HG03469 (cell line): ENCODE measurements around the gene SPRYD4.
"Not testable (repeated sequence)": the region's sequence is repeated elsewhere in the genome, so short reads cannot be mapped to it uniquely, and the experiment has no call there.

Experiments used
- ATAC-seq: cut with Tn5 transposase; IDR thresholded peaks from one replicate; pipeline ENCODE4 v1.9.1; 2021; ENCODE audit warnings: mild to moderate bottlenecking, moderate library complexity, moderate number of reproducible peaks; ENCODE audit not compliant: unreplicated experiment

SPRYD4 gene

DNA sequence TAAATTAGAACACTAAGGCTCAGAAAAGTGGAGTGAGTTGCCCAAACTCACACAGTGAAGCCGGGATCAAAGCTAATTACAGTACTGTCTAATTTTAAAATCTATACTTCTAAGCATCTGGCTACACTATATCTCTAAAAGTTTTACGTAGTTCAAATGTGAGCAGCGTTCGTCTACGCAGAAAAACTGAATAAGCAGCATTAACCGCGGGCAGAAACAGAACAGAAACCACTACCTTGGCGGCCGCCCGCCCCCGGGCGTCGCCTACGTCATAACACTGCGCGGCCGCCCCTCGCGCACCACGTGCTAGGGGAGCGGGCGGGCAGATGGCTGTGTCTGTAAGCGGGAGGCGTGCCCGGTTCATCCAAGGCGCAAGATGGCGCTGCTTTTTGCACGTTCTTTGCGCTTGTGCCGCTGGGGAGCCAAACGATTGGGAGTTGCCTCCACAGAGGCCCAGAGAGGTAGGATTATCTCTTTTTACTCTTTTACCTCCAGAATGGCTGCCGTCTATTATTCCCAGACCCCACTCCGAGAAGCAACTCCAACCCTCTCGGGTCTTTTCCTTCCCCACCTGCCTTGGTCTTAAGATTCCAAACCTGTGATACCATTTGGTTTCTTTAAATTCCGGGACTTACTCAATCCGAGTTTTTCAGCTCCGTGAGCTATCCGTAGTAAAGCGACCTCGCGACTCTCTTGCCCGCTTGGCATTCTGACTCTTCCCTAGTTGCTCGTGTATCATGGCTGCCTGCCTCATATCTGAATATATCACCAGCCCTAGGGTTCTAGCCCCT is at the start of gene SPRYD4:
Gene SPRYD4 (plus strand): TSS at position 363 of the 791 bp plus-strand sequence. CDS start 14 bp downstream, at position 377.
- ATAC-seq = peak; percentile 79

DNA sequence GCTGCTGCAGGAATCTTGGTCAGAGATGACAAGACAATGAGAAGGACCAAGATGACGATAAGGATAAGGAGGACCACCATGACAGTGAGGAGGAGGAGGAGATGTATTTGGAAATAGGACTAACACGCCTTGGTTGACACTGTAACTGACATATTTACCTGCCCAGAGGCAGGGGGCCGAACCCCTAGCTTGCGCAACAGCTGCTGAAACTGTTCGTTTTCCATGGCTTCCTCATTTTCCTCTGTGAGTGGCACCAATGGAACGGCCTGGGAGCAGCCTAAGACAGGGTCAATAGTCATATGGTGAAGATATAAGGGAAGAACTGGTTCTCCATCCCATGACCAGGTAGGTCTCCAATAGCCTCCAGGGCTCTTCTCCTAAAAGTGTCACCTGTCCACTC is 48.0 kb upstream of the SPRYD4 start:
- ATAC-seq = no peak

DNA sequence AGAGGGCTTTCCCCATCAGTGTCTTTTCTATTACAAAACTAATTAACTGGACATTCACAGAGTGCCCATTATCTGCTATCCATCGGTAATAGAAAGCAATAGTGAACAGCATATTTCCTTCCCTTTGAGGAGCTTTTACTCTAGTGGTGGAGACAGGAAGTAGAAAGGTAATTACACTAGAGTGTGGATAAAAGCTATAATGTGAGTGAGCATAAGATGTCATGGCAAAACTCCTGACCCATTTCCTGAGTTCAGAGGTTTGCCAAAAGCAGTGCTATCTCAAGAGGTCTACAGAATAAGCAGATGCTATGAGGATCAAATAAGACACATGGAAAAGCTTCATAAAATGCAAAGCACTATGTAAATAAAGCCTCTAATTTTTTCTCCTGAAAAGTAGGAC is 43.2 kb upstream of the SPRYD4 start:
- ATAC-seq = no peak

DNA sequence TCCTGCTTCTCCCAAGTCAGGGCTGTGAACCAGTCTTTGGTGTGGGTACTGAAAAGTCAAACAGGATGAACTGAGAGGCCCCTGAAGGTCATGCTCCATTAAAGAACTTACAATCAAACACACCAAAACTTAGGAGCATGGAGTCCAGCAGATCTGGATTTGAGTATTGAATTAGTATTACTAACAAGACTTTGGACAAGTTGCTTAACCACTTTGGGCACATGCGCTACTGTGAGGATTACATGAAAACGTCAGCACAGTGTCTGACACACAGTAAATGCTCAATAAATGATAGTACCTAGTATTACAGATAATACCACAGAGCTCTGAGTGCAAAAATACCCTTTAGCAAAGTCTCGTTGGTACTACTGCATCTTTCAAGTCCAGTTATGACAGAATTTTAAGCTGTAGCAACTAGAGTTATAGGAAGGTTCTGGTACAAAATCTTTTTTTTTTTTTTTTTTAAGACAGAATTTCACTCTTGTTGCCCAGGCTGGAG is 42.4 kb upstream of the SPRYD4 start:
- no peak for ATAC-seq

DNA sequence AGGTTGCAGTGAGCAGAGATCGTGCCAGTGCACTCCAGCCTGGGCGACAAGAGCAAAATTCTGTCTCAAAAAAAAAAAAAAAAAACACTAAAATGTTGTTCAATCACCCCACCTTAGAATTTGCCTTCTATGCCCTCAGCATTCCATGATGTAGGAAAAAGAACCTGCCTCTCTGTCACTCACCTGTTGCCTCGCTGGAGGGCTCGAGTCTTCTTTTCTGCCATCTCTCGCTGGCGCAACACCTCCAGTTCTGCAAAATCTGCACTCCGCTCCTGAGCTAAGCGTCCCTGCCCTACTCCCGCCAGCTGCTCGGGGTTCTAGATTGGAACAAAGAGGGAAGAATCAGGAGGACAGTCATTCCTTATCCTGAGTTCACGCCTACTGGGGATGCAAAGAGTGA is 37.1 kb upstream of the SPRYD4 start:
- no peak for ATAC-seq

DNA sequence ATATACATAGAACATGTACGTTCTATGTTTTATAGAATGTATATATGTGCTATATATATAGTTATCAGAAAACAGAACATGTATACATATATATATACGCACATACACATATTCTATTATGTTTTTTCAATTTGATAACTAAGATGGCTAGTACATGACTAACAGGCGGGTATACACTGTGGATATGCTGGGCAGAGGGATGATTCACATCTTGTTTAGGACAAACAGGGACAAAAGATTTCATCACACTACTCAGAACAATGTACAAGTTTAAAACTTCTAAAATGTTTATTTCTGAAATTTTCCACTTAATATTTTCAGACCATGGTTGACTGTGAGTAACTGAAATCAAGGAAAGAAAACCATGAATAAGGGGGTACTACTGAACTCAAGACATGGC is 36.5 kb upstream of the SPRYD4 start:
- ATAC-seq = no peak

DNA sequence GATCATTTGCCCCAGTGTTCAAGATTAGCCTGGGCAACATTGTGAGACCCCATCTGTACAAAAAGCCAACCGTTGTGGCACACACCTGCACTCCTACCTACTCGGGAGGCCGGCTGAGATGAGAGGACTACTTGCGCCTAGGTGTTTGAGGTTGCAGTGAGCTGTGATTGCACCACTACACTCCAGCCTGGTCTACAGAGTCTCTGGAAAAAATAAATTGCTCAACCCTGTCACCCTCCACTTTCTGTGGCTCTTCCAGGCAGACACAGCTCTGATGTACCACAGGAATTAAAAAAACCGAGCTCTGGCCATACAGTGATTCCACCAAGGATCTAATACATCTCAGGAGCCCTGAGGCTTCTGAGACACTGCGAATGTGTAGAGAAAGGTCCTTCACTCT is 33.5 kb upstream of the SPRYD4 start:
- ATAC-seq = no peak

DNA sequence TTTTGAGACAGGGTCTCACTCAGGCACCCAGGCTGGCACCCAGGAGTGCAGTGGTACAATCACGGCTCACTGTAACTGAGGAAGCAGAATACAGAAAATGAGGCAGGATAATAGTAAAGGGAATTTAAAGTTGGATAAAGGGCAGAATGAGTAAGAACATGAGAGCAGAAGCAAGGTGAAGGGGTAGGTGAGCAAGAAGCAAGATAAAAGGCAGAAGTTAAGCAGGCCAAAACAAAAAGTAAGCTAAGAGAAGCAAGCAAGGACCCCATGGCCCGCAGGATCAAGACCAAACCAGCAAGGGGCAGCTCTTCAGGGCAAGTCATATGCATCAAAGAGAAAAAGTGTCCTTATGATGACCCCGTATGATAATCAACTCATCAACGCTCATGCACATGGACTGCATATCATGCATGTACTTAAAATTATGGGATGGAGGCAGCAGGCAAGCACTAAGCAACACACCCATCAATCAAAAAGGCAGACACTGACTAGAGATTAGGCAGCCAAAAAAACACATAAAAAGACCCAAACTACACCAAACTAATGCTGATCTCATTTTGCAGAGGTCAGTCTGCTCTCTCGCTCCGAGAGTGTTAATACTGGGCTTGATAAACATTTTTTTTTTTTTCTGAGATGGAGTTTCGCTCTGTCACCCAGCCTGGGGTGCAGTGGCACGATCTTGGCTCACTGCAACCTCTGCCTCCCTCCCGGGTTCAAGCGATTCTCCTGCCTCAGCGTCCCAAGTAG is 30.8 kb upstream of the SPRYD4 start:
- ATAC-seq = no peak

DNA sequence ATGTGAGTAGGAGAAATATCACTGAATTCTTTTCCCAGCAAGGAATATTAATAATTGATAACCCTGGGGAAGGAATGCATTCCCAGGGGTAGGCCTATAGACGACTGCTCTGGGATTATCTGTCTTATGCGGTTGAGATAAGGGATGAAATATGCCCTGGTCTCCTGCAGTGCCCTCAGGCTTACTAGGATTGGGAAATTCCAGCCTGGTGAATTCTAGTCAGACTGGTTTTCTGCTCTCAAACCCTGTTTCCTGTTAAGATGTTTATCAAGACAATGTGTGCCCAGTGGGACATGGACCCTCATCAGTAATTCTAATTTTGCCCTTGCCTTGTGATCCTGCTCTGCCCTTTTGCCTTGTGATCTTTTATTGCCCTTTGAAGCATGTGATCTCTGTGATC is 25.2 kb upstream of the SPRYD4 start:
- not testable (repeated sequence) for ATAC-seq

DNA sequence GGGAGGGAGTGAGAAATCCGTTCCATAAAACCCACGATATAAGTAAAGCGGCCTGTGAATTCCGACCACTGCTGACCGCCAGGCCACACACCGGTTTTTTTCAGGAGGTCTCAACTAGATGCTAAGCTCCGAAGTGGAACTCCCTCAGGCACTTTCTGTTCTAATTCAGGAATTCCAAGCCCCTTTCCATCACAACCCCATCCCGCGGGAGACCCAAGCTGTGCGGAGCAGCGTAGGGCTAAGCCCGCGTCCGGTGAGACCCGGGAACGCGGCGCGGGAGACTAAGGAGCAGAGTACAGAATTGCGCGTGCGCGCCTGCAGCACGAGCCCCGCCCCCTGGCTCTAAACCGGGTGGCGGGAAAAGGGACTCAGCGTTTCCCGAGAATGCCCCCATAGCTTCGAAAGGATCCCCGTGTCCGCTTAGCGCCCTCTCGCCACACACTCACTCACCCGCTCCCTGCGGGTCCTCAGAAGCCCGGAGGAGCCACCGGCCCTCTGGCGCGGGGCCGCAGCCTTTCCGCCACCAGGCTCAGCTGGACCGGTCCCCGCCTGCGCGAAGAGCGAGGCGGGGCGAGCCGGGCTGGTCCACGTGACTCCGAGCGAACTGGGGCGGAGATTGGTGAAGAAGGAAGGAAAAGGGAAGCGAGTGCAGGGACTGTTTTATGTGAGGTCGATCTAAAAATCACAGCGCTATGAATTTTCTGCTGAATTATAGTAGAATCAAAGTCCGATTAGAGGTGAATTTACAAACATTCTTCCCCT is 19.3 kb upstream of the SPRYD4 start, which contains the start of gene TIMELESS:
Gene TIMELESS (minus strand): TSS at position 567 of the 762 bp plus-strand sequence. CDS start 15,256 bp downstream, outside the sequence.
- peak; percentile 86 for ATAC-seq

DNA sequence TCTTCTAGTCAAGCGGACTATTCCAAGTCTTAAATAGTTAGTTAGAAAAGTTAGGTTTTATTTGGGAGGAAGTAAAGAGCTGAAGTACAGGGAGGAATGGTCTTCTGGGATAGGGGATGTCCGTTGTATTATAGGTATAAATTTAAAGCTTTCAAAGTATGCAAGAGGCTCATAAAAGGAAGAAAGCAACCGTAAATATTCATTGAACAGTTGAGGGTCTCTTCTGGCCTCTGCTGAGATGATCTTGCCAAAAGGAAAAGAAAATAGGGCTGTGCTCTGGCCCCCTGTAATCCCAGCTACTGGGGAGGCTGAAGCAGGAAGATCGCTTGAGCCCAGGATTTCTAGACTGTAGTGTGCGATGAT is 18.8 kb upstream of the SPRYD4 start:
- no peak for ATAC-seq

DNA sequence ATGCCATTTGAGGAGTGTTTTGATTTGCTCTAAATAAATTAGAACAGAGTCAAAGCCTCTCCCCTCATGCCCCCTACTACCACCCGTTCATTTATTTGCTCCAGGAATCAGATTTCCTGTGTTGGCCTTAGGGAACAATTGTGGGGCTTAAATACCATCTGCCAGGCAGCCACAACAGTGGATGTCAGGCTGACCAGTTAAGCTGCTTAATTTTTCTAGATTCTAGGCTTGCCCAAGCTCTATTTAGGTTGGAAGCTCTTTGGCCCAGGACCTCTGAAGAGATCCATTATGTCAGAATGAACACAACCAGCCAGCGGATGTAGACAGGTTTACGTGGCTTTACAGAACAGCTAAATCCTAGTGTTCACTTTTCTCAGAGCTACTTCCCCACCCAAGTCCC is 18.1 kb upstream of the SPRYD4 start:
- ATAC-seq = no peak

DNA sequence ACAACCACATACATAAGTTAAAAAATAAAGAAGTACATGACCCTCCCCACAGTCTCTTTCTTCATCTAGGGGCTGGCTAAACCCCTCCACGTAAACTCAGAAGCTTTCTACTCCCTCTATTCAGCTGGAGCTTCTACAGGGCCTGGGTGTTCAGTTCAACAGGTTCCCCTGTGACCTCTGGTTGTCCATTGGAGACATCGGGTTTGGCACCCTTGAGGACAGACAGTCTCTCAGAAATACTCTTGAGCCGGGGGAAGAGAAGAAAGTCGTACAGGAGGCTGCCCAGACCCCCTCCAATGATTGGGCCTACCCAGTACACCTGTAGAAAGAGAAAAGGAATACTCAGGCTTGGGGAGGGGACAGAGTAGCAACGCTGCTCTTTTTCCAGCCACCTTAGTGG is 17.2 kb upstream of the SPRYD4 start:
- ATAC-seq = no peak

DNA sequence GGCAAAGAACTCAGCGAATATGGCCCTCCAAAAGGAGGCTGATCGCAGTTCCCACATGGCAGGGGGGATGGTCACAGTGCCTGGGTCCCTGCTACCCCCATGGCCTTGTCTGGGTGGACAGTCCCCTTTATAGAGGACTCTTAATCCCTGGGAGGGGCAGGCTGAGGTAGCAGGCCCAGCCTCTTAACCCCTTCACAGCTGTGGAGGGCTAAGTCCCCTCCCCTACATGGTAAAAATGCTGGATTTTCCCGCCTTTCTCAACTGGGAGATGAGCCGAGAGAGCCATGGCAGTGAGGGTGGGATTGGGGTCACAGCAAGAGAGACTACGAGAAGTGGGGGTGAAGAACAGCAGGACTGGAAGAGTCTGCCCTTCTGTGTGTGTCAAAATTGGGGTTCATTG is 13.8 kb upstream of the SPRYD4 start, which contains the start of gene MIP:
Gene MIP (minus strand): TSS at position 101 of the 400 bp plus-strand sequence. CDS start 44 bp downstream, at position 57.
- ATAC-seq = no peak

DNA sequence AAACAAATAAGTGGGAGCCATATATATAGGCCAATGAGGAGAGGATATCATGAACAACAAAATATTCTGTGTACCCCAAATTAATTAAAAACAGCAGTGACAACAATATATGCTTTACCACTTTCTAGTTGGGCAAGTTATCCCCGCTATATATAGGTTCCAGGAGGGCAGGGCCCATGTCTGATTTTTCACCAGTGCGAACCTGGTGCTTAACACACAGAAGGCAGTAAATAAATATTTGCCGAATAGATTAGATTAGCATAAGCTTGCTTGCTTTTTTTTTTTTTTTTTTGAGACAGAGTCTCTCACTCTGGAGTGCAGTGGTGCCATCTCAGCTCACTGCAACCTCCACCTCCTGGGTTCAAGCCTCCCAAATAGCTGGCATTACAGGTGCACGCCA is 10.6 kb upstream of the SPRYD4 start:
- ATAC-seq = no peak

DNA sequence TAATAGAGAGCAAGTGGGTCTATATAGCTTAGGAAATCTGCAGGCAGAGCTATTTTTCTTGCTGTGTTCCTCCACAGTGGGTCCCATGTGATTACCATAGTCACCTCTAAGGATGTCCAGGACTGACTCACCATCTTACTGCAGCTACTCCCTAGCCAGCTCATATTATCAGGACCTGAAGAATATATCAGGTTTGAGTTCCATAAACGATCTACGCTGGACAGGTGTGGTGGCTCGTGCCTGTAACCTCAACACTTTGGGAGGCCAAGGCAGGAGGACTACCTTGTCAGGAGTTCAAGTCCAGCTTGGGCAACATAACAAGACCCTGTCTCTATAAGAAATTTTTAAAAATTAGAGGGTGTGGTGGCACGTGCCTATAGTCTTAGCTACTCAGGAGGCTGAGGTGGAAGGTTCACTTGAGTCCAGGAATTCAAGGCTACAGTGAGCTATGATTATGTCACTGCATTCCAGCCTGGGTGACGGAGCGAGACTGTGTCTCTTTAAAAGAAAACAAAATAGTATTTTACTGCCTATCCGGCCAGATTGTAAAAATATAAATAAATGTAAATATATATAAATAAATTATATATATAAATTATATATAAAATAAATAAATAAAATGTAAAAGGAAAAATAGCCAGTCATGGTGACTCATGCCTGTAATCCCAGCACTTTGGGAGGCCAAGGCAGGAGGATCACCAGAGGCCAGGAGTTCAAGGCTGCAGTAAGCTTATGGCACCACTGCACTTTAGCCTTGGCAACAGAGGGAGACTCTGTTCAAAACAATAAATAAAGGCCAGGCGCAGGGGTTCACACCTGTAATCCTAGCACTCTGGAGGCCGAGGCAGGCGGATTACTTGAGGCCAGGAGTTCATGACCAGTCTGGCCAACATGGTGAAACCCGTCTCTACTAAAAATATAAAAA is 6.9 kb upstream of the SPRYD4 start:
- no peak for ATAC-seq

DNA sequence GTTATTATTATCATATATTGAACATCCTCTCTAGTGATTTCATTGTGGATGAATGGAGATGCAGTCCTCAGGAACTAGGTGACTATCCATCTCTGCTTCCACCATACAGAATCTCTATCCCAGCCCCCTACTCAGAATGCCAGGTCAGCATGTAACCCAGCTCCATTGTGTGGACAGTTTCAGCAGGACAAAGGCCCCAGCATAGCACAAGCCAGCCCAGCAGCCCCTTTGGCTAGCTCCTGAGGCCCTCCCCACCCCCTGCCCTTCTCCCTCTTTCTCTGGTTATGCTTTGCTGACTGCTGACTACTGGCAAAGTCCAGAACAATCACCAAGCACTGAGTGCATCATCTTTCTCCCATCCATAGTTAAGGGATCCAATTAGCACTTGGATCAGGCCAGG is 5.8 kb upstream of the SPRYD4 start:
- no peak for ATAC-seq

DNA sequence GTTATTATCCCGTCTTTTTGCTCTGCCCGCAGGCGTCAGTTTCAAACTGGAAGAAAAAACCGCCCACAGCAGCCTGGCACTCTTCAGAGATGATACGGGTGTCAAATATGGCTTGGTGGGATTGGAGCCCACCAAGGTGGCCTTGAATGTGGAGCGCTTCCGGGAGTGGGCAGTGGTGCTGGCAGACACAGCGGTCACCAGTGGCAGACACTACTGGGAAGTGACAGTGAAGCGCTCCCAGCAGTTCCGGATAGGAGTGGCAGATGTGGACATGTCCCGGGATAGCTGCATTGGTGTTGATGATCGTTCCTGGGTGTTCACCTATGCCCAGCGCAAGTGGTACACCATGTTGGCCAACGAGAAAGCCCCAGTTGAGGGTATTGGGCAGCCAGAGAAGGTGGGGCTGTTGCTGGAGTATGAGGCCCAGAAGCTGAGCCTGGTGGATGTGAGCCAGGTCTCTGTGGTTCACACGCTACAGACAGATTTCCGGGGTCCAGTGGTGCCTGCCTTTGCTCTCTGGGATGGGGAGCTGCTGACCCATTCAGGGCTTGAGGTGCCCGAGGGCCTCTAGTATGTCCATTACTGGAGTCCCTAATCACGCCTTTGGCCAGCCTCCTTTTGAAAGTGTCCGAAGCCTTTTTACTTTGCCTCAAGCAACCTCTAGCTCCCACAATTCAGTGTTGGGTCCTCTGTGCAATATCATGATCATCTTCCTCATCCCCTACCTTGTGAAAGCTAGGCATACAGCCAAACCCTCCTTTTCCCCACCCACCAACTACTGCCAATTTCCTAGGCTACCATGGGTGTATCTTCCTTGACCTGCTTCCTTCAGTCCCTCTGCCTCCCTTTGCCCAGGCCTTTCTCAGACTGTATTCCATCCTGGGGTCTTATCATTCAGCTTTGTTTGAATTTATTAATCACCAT is 891 bp downstream of the SPRYD4 start:
- no peak for ATAC-seq

DNA sequence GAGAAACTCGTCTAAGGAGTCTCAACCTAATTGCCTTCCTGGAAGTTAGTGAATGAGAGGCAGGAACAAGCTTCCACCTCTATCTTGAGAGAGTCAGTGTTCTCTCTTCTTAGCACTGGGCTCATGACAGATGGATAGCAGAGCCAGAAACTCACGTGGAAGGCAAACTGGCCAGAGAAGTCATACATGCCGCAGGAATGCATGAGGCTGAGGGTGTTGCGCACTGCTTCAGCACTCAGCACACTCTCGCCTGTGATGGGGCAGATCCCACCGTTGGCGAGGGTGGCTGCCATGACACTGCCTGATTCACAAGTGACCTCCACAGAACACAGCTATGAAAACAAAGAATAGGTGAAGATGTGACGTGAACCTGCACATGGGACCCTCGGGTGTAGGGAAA is 6.0 kb downstream of the SPRYD4 start:
- no peak for ATAC-seq
